Stomach (tissue), 4 donors: Measurements from ENCODE around the gene DHRSX.

Source experiments
- EP300 ChIP-seq: sonication (generic); formaldehyde crosslinking; IDR thresholded peaks from one replicate; pipeline ENCODE4 v1.6.1; 2017; ENCODE audit warnings: antibody characterized with exemption
- POLR2A ChIP-seq, 4 donors: fragments of 450-650 bp; IDR thresholded peaks; one replicate each; pipeline ENCODE4 v1.6.1; 2016; ENCODE audit warnings: antibody characterized with exemption in 4 of 4, control low read depth in 2 of 4, mild to moderate bottlenecking in 1 of 4, moderate library complexity in 1 of 4
- POLR2AphosphoS5 ChIP-seq, 3 donors: sonication (generic); formaldehyde crosslinking; IDR thresholded peaks; one replicate each; pipeline ENCODE4 v1.6.1; 2016; ENCODE audit warnings: antibody characterized with exemption in 3 of 3
- TF ChIP-seq, protein P1 (sequence below), 7 experiments: fragments of 450-650 bp in 4 of 7; fragments of 200-600 bp in 3 of 7; sonication (generic) in 3 of 7; IDR thresholded peaks; one replicate each; pipeline ENCODE4 v1.5.1; 2016 to 2019; ENCODE audit warnings: antibody characterized with exemption in 7 of 7, control low read depth in 2 of 7, mild to moderate bottlenecking in 1 of 7

DNA sequence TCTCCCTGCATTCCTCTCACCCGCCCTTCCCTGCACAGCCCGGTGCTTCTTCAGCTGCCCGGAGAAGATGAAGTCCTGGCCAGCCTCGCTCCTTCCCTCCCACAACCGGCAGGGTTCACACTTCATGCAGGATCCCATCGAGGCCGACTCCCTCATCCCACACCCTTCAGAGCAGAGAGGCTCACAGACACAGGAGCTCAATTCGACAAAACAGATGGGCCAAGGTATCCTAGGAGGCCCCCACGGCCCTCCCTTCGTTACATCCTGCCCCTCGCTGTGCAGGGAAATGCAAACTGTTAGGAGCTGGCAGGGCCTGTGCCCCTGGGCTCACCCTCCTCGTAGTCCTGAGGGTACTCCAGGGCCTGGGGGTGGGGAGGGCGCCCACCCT, 238.1 kb downstream of the DHRSX start:
- TF ChIP-seq, protein P1, sequence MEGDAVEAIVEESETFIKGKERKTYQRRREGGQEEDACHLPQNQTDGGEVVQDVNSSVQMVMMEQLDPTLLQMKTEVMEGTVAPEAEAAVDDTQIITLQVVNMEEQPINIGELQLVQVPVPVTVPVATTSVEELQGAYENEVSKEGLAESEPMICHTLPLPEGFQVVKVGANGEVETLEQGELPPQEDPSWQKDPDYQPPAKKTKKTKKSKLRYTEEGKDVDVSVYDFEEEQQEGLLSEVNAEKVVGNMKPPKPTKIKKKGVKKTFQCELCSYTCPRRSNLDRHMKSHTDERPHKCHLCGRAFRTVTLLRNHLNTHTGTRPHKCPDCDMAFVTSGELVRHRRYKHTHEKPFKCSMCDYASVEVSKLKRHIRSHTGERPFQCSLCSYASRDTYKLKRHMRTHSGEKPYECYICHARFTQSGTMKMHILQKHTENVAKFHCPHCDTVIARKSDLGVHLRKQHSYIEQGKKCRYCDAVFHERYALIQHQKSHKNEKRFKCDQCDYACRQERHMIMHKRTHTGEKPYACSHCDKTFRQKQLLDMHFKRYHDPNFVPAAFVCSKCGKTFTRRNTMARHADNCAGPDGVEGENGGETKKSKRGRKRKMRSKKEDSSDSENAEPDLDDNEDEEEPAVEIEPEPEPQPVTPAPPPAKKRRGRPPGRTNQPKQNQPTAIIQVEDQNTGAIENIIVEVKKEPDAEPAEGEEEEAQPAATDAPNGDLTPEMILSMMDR (IDR thresholded peaks at IDR 0.05) = no peak
- TF ChIP-seq POLR2A (IDR thresholded peaks at IDR 0.05) = no peak
- no peak for TF ChIP-seq POLR2AphosphoS5 (IDR thresholded peaks at IDR 0.05)
- no peak for TF ChIP-seq EP300
